IPS-11a (cell line): Measurements from ENCODE around the gene RASAL1.

Experiments
- H3K4me3 ChIP-seq: one replicate; pipeline ENCODE4 v1.5.1; 2013; ENCODE audit warnings: low read depth, low read length, control low read depth

Gene RASAL1, protein sequence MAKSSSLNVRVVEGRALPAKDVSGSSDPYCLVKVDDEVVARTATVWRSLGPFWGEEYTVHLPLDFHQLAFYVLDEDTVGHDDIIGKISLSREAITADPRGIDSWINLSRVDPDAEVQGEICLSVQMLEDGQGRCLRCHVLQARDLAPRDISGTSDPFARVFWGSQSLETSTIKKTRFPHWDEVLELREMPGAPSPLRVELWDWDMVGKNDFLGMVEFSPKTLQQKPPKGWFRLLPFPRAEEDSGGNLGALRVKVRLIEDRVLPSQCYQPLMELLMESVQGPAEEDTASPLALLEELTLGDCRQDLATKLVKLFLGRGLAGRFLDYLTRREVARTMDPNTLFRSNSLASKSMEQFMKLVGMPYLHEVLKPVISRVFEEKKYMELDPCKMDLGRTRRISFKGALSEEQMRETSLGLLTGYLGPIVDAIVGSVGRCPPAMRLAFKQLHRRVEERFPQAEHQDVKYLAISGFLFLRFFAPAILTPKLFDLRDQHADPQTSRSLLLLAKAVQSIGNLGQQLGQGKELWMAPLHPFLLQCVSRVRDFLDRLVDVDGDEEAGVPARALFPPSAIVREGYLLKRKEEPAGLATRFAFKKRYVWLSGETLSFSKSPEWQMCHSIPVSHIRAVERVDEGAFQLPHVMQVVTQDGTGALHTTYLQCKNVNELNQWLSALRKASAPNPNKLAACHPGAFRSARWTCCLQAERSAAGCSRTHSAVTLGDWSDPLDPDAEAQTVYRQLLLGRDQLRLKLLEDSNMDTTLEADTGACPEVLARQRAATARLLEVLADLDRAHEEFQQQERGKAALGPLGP

DNA sequence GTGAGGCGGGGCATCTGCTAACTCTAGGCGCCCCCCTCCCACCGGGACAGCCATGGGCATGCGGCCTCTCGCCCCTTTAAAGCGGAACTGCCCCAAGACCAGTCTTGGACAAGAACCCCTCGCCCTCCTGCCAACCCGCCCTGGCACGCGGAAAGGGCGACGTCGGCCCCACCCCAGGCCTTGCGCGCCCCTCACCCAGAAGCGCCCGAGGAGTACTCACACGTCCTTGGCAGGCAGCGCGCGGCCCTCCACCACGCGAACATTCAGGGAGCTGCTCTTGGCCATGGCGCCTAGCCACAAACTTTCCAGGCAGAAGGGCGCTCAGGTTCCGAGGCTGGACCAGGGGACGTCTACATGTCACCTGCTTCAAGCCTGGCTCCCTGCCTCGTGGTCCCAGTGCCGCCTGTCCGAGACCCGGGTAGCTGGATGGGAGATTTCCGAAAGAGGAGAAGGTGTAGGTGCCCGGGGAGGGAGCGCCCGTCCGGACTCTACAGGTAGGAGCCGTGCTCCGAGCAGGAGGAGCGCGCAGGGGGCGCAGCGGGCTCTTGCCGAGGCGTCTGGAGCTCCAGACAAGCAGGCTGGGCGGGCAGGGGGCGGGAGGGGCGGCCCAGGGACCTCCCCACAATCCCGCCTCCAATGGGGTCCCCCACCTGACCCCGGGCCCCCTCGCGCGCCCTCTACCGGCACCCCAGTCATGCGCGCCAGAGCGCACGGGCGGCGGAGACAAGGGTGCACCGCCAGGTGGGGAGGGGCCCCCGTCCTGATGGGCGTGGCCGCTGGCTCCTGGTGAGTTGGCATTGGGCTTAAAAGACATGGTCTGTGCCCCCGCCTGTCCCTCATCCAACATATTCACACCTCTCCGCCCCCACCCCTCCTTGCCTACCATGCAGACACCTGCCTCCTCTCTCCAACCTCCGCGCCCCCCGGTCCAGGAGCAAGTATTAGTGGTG is at the start of gene RASAL1:
Gene RASAL1 (minus strand): TSS at position 584 of the 950 bp plus-strand sequence. CDS start 299 bp downstream, at position 285.
- H3K4me3 ChIP-seq: peak within 1 kb of the TSS; percentile 63

DNA sequence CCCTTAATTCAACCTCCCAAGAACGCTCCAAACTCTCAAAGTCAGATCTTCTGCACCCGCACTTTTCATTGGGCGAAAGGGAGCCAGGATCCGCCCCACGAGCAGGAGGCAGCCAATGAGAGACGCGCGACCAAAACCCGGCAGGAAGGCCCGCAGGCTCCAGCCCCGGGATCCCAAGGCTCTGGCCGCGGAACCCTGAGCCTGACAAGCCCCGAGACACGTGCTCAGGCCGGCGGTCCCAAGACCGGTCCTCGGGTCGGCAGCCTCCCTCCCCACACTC is 49.3 kb upstream of the RASAL1 start:
- peak overlapping the region; percentile 92 for H3K4me3 ChIP-seq

DNA sequence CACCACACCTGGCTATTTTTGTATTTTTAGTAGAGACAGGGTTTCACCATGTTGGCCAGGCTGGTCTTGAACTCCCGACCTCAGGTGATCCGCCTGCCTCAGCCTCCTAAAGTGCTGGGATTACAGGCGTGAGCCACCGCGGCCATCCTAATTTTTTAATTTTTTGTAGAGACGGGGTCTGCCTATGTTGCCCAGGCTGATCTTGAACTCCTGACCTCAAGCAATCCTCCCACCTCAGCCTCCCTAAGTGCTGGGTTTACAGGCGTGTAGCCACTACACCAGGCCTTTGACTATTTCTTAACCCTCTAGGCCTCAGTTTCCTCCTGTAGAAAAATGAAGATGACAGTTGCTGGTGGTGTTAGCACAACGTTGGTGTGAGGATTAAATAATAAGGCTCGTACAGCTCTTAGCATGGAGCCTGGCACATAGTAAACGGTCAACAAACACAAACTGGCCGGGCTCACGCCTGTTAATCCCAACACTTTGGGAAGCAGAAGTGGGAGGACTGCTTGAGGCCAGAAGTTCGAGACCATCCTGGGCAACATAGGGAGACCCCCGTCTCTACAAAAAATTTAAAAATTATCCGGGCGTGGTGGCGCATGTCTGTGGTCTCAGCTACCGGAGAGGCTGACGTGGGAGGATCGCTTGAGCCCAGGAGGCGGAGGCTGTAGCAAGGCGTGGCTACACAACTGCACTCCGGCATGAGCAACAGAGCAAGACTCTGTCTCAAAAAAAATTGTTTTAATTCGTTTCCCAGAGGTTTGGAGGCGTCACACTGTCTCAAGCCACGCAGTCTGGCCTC is 48.7 kb upstream of the RASAL1 start:
- H3K4me3 ChIP-seq: peak overlapping the region; percentile 92

DNA sequence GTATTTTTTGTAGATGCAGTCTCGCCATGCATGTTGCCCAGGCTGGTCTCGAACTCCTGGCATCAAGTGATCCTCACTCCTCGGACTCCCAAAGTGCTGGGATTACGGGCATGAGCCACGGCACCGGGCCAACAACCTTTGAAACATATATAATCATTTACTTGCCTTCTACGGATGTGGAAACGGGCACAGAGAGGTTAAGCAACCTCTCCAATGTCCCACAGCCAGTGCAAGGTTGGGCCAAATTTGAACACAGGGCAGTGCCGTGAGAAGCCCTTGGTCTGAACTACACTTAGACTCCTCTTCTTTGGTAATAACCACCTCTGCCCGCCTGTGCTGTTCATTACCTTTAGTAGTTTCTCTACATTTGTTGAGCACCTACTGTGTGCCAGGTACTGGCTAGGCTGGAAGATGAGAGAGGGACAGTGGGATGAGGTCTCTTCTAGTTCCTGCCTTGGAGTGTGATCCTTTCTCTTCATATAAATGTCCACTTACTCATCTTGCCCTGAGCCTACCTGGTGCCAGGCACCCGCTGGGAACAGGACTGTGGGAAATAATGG is 47.5 kb upstream of the RASAL1 start:
- H3K4me3 ChIP-seq: no peak overlapping the region

DNA sequence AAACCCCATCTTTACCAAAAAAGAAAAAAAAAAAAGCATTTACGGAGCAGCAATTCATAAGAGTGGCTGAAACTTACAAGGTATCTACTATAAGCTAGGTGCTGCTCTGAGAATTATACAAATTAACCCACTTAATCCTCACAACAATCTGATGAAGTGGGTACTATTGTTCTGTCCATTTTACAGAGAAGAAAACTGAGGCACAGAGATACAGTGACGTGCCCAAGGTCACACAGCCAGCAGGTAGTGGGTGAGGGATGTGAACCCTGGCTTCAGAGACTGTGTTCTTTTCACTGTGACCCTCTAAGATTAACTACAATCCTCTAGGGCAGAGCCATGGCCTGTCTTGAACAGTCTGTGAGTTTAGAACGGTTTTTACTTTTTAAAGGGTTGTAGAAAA is 46.4 kb upstream of the RASAL1 start:
- no peak overlapping the region for H3K4me3 ChIP-seq

DNA sequence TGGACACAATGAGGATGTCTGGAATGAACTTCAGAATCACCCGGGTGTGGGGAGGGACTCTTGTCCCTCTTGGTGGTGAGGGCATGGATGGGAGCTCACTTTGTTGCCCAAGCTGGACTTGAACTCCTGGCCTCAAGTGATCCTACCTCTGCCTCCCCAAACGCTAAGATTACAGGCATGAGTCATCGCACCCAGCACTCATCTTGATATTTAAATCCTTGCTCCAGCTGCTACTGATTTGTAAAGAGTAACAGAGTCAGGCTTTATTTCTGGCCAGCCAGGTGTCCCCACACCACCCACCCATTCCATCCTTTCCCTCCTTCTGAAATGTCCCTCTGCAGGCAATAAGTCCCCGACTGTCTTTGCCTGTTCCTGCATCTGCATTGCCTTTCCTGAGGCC is 44.8 kb upstream of the RASAL1 start:
- H3K4me3 ChIP-seq: no peak overlapping the region

DNA sequence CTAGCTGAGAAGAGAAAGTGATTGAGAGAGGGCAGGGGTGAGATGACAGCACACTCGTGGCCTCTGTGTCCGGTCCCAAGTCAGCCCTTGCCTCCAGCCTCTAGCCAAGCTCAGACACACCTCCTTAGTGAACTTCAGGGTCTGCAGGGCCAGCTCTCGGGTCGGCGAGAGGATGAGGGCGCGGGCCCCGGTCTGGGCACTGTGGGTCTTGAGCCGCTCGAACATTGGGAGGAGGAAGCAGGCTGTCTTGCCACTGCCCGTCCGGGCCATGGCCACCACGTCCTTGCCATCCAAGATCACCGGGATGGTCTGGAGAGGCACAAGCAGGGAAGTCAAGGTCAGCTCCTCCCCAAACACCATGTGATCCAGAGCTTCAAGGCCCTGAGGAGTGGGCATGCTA is 43.5 kb upstream of the RASAL1 start:
- no peak overlapping the region for H3K4me3 ChIP-seq

DNA sequence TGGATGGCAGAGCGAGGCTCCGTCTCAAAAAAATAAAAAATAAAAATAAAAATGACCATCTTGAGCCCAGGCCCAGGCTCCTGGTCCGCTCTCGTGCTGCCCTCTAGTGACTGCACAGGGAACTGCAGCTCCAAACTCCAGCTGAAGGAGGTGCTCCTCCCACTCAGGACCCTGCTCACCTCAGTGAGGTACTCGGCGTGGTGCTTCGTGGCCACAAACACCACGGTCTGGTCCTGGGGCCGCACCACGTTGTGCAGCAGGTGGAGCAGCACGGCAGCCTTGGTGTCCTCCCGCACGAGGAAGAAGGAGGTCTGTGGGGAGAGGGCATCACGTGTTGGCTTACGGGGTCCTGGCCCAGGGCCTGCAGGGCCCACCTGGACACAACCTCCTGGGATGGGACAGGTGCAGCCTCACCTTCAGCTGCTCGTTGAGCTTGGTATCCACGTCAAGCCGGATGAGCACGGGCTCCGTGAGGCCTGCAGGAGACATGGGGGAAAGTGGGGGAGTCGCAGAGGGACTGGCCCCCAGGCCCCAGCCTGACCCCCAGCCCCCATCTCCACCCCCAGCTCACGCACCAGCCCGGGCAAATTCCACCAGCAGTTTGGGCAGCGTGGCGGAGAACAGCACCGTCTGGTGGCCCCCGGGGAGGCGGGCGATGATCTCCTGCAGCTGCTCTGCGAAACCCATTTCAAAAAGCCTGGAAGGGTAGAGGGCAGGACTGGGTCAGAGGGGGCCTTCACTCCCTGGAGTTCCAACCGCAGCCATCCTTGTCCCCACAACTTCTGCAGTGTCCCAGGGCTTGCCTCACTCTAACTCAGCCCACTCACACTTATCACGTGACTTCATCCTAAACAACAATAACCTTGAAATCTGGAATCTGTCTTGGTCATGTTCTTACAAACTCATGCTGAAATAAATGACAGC is 39.2 kb upstream of the RASAL1 start:
- H3K4me3 ChIP-seq: no peak overlapping the region

DNA sequence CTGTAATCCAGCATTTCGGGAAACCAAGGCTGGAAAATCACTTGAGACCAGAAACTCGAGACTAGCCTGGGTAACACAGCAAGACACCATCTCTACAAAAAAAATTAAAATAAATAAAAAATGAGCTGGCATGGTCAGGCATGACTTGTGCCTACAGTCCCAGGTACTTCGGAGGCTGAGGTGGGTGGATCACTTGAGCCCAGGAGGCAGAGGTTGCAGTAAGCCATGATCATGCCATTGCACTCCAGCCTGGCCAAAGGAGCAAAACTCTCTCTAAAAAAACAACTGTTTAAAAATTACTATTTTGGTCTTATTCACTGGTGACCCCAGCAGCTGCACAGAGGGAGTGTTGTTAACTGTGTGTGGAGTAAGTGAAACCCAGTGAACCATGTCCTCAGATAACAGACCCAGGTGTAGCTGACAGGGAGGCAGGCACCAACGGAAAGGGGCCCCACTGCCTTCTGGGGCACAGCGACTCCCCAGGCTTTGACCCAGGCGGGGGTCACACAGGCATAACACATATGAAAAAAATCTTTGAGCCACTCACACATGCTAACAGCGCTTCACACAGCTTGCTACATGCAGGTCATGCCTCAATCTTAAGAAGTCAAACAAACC is 37.6 kb upstream of the RASAL1 start:
- H3K4me3 ChIP-seq: no peak overlapping the region

DNA sequence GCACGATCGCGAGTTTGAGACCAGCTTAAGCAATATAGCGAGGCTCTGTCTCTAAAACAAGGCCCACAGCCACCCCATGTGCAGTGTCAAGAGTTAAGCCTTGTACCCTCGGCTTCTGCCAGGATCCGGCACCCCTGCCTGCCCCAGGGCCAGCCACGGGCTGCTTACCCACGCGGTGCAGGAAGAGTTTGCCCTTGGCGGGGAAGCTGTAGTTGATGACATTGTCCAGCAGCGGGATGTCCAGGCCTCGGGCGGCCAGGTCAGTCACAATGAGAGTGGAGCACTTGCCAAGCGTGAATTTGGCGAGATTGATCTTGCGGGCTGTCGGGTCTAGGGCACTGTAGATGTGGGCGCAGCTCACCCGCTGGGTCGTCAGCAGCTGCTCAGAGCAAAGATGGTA is 36.6 kb upstream of the RASAL1 start:
- no peak overlapping the region for H3K4me3 ChIP-seq

DNA sequence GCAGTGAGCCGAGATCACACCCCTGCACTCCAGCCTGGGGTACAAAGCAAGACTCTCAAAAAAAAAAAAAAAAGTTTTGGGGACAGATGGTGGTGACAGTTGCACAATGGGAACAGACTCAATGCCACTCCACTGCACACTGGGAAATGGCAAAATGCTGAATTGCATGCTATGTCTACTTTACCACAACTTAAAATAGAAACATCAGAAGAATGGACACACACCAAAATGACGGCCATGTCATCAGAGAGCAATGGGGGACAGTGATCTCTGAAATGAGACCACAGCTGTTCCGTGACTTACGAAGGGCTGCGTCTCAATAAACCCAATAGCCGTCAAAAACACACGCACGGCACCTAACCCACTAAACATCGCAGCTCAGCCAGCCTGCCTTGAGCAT is 36.0 kb upstream of the RASAL1 start:
- H3K4me3 ChIP-seq: no peak overlapping the region

DNA sequence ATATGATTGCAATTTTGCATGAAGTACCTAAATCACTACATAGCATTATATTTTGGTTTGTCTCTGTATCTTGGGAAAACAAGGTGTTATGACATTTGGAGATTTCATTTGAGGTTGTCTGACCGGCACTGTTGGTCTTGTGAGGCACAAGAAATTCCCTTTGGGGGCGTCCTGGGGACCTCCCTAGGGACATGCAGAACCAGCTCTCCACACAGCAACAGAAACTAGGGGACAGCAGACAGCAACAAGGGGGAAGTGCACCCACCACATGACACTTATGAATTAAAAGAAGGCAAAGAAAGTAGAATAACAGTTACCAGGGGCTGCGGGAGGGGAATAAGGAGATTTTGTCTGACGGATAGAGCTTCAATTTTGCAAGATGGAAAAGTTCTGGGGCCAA is 35.4 kb upstream of the RASAL1 start:
- no peak overlapping the region for H3K4me3 ChIP-seq

DNA sequence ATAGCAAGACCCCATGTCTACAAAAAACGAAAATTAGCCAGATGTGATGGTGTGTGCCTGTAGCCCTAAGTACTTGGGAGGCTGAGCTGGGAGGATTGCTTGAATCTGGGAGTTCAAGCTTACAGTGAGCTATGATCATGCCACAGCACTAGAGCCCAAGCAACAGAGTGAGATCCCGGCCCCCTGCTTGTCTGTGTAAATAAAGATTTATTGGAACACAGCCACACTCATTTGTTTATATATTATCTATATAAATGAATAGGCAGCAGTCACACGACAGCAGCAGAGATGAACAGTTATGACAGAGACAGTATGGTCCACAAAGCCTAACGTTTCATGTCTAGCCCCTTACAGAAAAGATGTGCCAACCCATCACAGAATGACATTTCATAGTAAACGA is 34.9 kb upstream of the RASAL1 start:
- no peak overlapping the region for H3K4me3 ChIP-seq

DNA sequence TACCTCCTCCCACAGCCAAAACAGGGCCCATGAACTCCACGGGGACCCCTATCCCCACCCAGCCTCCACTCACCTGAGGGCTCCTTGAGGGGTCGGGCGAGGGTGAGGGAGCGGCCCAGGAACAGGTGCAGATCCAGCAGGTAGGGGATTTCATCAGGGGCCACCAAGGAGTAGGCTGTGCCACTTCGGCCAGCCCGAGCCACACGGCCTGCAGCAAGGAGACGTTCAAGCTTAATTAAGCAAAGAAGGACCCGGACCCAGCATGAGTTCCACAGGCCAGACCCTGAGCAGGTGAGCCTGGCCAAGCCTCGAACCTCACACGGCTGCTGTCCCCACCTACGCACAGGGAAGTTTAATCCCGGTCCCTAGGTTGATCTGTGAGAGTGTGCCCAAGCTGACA is 34.1 kb upstream of the RASAL1 start:
- no peak overlapping the region for H3K4me3 ChIP-seq

DNA sequence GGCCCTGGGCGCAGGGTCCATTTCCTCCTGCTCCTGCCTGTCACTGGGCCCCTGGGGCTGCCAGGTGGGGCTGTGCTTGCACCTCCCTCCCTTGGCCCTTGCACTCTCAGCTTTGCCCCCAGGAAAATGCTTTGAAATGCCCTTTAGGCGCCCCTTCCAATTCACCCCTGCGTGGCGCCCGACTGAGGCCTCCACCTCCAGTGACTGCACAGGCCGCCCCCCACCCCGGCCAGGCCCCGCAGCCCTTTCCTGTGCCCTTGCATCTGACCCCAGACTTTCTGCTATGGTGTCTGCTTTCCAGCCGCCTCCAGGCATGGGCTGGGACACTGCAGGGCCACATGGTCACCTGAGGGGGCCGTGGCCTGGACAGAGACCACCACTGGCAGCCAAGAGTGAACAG is 32.3 kb upstream of the RASAL1 start:
- H3K4me3 ChIP-seq: no peak overlapping the region

DNA sequence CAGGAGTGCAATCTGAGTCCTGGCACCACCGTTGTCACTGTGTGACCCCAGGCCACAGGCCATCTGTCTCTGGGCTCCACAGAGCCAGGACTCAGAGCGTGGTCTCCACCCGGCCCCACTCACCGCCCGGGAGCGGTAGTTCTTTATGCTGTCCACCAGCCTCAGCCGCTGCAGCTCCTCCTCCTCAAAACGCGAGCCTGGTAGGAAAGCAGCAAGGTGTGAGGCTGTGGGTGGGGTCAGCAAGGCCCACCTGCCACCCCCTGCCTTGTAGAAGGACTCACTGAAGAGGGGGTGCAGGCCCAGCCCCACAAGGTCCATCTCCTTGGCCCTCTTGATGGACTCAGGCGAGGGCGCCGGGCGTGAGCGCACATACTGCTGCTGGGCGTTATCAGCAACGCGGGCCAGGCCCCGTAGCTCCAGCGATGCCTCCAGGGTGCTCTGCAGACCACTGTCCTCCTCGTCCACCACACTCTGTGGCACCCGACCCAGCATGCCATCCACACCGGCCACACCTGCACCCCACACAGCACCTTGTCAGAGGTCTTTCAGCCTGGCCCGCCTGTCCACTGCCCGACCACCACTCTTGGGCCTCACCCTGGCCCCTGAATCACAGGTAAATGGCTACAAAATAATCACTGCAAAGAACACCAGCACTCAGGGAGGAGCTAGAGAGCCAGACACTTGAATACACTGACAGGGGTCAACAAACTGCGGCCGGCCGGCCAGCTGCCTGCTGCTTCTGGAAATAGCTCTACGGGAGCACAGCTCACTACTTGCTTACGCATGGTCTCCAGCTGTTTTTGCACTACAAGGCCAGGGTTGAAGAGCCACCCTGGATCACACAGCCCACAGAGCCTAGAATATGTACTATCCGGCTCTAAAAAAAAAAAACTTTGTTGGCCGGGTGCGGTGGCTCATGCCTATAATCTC is 30.2 kb upstream of the RASAL1 start:
- no peak overlapping the region for H3K4me3 ChIP-seq

DNA sequence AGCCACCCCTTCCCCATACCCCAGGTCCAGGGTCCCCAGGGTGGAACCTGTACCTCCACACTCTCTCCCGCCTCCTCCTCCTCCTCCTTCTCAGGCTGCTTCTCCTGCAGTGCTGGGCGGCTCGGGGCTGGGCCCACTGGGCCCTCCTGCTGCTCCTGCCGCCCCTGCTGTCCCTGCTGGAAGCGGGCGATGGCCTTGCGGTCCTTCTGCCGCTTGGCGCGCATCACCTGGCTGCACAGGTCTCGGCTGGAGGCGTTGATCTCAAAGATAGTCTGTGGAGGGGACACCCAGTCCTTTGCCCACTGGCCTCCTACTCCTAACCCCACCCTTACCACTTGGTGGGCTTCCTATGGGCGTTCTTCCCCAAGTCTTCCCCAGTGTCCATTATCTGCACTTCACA is 28.5 kb upstream of the RASAL1 start:
- H3K4me3 ChIP-seq: no peak overlapping the region

DNA sequence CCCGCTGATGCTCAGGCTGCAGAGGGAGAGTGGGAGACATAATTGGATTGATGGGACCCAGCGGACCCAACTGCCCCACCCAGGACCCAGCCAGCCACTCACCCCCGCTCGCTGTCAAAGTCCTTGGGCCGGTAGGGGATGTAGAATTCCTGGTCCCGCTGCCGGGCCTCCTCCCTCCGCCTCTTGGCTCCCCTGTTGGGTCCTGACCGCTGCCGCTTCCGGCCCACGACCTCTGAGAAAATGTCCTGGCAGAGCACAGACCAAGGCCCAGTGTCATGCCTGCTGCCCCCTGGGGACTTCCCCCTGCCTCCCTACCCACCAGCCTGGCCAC is 27.4 kb upstream of the RASAL1 start:
- no peak overlapping the region for H3K4me3 ChIP-seq
